H1 (cell line): Measurements from ENCODE around the gene KLHL2. TPM values are rescaled to one million over a fixed set of nuclear protein-coding genes. Genes with fewer than 3 reads are reported as not detected.

Experiments
- CTCF ChIA-PET: fragments of 300-600 bp; sonication (Branson Sonifier 250); formaldehyde crosslinking; loops from one replicate; lab custom pipeline; 2021; ENCODE audit not compliant: partially characterized antibody; lab: Charles Lee
- POLR2A ChIA-PET: fragments of 300-600 bp; sonication (Branson Sonifier 250); formaldehyde crosslinking; loops from one replicate; lab custom pipeline; 2021; ENCODE audit warnings: inconsistent platforms; ENCODE audit not compliant: partially characterized antibody; lab: Charles Lee
- DNase-seq, 2 experiments: peaks; one replicate each; pipeline versions ENCODE4 v3.0.0 to v3.0.0-alpha.2; 2010 to 2022; ENCODE audit warnings: low spot score in 2 of 2, low read depth in 1 of 2, mixed read lengths in 1 of 2
- FAIRE-seq: peaks from 2 replicates; lab custom pipeline; 2011; peaks lifted over from hg19 to GRCh38; lab: Jason Lieb, UNC
- H2AFZ ChIP-seq: 2 replicates; pipeline ENCODE4 v1.8.1; 2012; ENCODE audit warnings: low read length, inconsistent platforms
- H2AK5ac ChIP-seq: 2 replicates; pipeline ENCODE4 v1.6.1; 2013; ENCODE audit warnings: low read depth, low read length
- H2BK120ac ChIP-seq: replicated peaks from 2 replicates; pipeline ENCODE3; 2013; ENCODE audit warnings: low read depth, low read length, inconsistent platforms
- H2BK12ac ChIP-seq: 2 replicates; pipeline ENCODE4 v1.6.1; 2013; ENCODE audit warnings: low read depth, low read length
- H2BK15ac ChIP-seq: 2 replicates; pipeline ENCODE4 v1.6.1; 2013; ENCODE audit warnings: low read length
- H2BK20ac ChIP-seq: 2 replicates; pipeline ENCODE4 v1.6.1; 2013; ENCODE audit warnings: low read length
- H2BK5ac ChIP-seq: 2 replicates; pipeline ENCODE4 v1.6.1; 2013; ENCODE audit warnings: low read depth, low read length
- H3K14ac ChIP-seq: 2 replicates; pipeline ENCODE4 v1.6.1; 2013; ENCODE audit warnings: inconsistent platforms; ENCODE audit not compliant: insufficient read length
- H3K18ac ChIP-seq: 2 replicates; pipeline ENCODE4 v1.6.1; 2013; ENCODE audit warnings: low read length; ENCODE audit errors: extremely low read depth
- H3K23ac ChIP-seq: 2 replicates; pipeline ENCODE4 v1.6.1; 2013; ENCODE audit warnings: inconsistent platforms; ENCODE audit not compliant: insufficient read length
- H3K23me2 ChIP-seq: 2 replicates; pipeline ENCODE4 v1.6.1; 2013; ENCODE audit warnings: low read depth, low read length
- H3K27ac ChIP-seq: 2 replicates; pipeline ENCODE4 v1.6.1; 2011; ENCODE audit warnings: low read depth, low read length, inconsistent platforms
- H3K27me3 ChIP-seq, 4 experiments: replicated peaks in 1 of 4; 1 replicate in 1 of 4; 2 replicates in 3 of 4; pipeline versions ENCODE4 v1.6.1 to v1.8.1; 2011 to 2013; ENCODE audit warnings: low read length in 3 of 4, mild to moderate bottlenecking in 3 of 4, inconsistent platforms in 2 of 4, mixed read lengths in 2 of 4, moderate library complexity in 1 of 4; ENCODE audit not compliant: control insufficient read depth in 3 of 4, insufficient read depth in 3 of 4; ENCODE audit errors: extremely low read depth in 1 of 4
- H3K36me3 ChIP-seq, 4 experiments: 2 replicates each; pipeline versions ENCODE4 v1.6.1 to v1.8.1; 2011 to 2013; ENCODE audit warnings: mild to moderate bottlenecking in 4 of 4, low read length in 3 of 4, moderate library complexity in 2 of 4, control low read depth in 1 of 4, inconsistent platforms in 1 of 4; ENCODE audit not compliant: insufficient read depth in 4 of 4, control insufficient read depth in 2 of 4
- H3K4ac ChIP-seq: replicated peaks from 2 replicates; pipeline ENCODE3; 2013; ENCODE audit warnings: low read length, low read depth, mixed read lengths, inconsistent platforms; ENCODE audit not compliant: insufficient read length
- H3K4me1 ChIP-seq, 4 experiments: replicated peaks in 1 of 4; 1 replicate in 1 of 4; 2 replicates in 3 of 4; pipeline versions ENCODE4 v1.6.1 to v1.8.1; 2011 to 2013; ENCODE audit warnings: low read length in 3 of 4, inconsistent platforms in 2 of 4, mixed read lengths in 1 of 4; ENCODE audit not compliant: insufficient read depth in 4 of 4, control insufficient read depth in 3 of 4
- H3K4me2 ChIP-seq, 2 experiments: 2 replicates each; pipeline versions ENCODE4 v1.6.1 to v1.8.1; 2011 to 2013; ENCODE audit warnings: low read depth in 2 of 2, low read length in 2 of 2, control low read depth in 1 of 2, inconsistent platforms in 1 of 2, mild to moderate bottlenecking in 1 of 2; ENCODE audit not compliant: insufficient read depth in 1 of 2
- H3K4me3 ChIP-seq, 4 experiments: fragments of 200-600, 300-600 bp in 1 of 4; sonication (generic), shearing (Covaris generic), sonication (Bioruptor Twin) in 1 of 4; 2 replicates each; pipeline versions ENCODE4 v1.5.1 to v1.8.1; 2011 to 2016; ENCODE audit warnings: low read length in 4 of 4, low read depth in 3 of 4, control low read depth in 2 of 4, inconsistent platforms in 2 of 4, mild to moderate bottlenecking in 2 of 4, mixed read lengths in 1 of 4, moderate library complexity in 1 of 4; ENCODE audit not compliant: insufficient read depth in 2 of 4; ENCODE audit errors: extremely low read depth in 1 of 4
- H3K56ac ChIP-seq: replicated peaks from 2 replicates; pipeline ENCODE3; 2013; ENCODE audit warnings: low read depth, mild to moderate bottlenecking, mixed read lengths, low read length, inconsistent platforms; ENCODE audit not compliant: insufficient read length
- H3K79me1 ChIP-seq: 2 replicates; pipeline ENCODE4 v1.6.1; 2013; ENCODE audit warnings: low read depth, low read length, control low read depth
- H3K79me2 ChIP-seq, 2 experiments: 2 replicates each; pipeline versions ENCODE4 v1.6.1 to v1.8.1; 2012 to 2013; ENCODE audit warnings: low read length in 2 of 2, mild to moderate bottlenecking in 2 of 2, inconsistent platforms in 1 of 2; ENCODE audit not compliant: insufficient read depth in 2 of 2, control insufficient read depth in 1 of 2
- H3K9ac ChIP-seq, 4 experiments: replicated peaks in 1 of 4; 1 replicate in 1 of 4; 2 replicates in 3 of 4; pipeline versions ENCODE4 v1.6.1 to v1.8.1; 2011 to 2013; ENCODE audit warnings: low read depth in 3 of 4, low read length in 3 of 4, control low read depth in 2 of 4, mild to moderate bottlenecking in 2 of 4, moderate library complexity in 2 of 4, inconsistent platforms in 1 of 4; ENCODE audit errors: extremely low read depth in 1 of 4
- H3K9me3 ChIP-seq, 2 experiments: 2 replicates each; pipeline versions ENCODE4 v1.6.1 to v1.8.1; 2012 to 2013; ENCODE audit warnings: mild to moderate bottlenecking in 2 of 2, moderate library complexity in 2 of 2, control low read depth in 1 of 2, inconsistent platforms in 1 of 2, low read depth in 1 of 2, low read length in 1 of 2, mixed read lengths in 1 of 2; ENCODE audit not compliant: insufficient read depth in 2 of 2
- H4K20me1 ChIP-seq, 2 experiments: replicated peaks in 1 of 2; 2 replicates each; pipeline versions ENCODE3 to v1.8.1; 2011 to 2013; ENCODE audit warnings: inconsistent platforms in 2 of 2, low read length in 2 of 2, mild to moderate bottlenecking in 1 of 2; ENCODE audit not compliant: insufficient read depth in 2 of 2, control insufficient read depth in 1 of 2
- H4K5ac ChIP-seq: 2 replicates; pipeline ENCODE4 v1.6.1; 2013; ENCODE audit warnings: low read length, low read depth, mixed read lengths, inconsistent platforms; ENCODE audit not compliant: insufficient read length
- H4K8ac ChIP-seq: 2 replicates; pipeline ENCODE4 v1.8.0; 2013; ENCODE audit warnings: mild to moderate bottlenecking, moderate library complexity, low read length, inconsistent platforms; ENCODE audit not compliant: insufficient read depth; ENCODE audit errors: extremely low read depth
- H4K91ac ChIP-seq: replicated peaks from 2 replicates; pipeline ENCODE3; 2013; ENCODE audit warnings: low read length, mixed read lengths, inconsistent platforms; ENCODE audit not compliant: insufficient read length
- BACH1 ChIP-seq: IDR thresholded peaks from 2 replicates; pipeline ENCODE4 v1.6.1; 2012; ENCODE audit warnings: low read length, improper control_type of control experiment
- BCL11A ChIP-seq, 2 experiments: IDR thresholded peaks; one replicate each; pipeline ENCODE4 v1.6.1; 2011; ENCODE audit warnings: low read depth in 2 of 2, low read length in 2 of 2, mild to moderate bottlenecking in 2 of 2
- BRCA1 ChIP-seq: IDR thresholded peaks from 2 replicates; pipeline ENCODE4 v1.6.1; 2012; ENCODE audit warnings: low read depth, low read length, improper control_type of control experiment
- FOSL1 ChIP-seq: IDR thresholded peaks from 2 replicates; pipeline ENCODE4 v1.6.1; 2011; ENCODE audit warnings: mild to moderate bottlenecking, low read depth, low read length, moderate library complexity; ENCODE audit not compliant: insufficient read depth
- HDAC6 ChIP-seq: IDR thresholded peaks from one replicate; pipeline ENCODE4 v1.7.1; 2012; ENCODE audit warnings: low read depth, mild to moderate bottlenecking, inconsistent platforms, low read length, moderate library complexity
- JUN ChIP-seq: IDR thresholded peaks from 2 replicates; pipeline ENCODE4 v1.6.1; 2011; ENCODE audit warnings: low read depth, mild to moderate bottlenecking, improper control_type of control experiment, low read length
- JUND ChIP-seq: IDR thresholded peaks from 2 replicates; pipeline ENCODE4 v1.6.1; 2011; ENCODE audit warnings: mild to moderate bottlenecking, improper control_type of control experiment, low read length
- POLR2A ChIP-seq, 2 experiments: IDR thresholded peaks; 1 replicate in 1 of 2; 2 replicates in 1 of 2; pipeline ENCODE4 v1.6.1; 2011; ENCODE audit warnings: low read depth in 2 of 2, low read length in 2 of 2, mild to moderate bottlenecking in 2 of 2; ENCODE audit errors: control extremely low read depth in 1 of 2
- POU5F1 ChIP-seq: IDR thresholded peaks from 2 replicates; pipeline ENCODE4 v1.6.1; 2011; ENCODE audit warnings: low read depth, mild to moderate bottlenecking, low read length, moderate library complexity
- RAD21 ChIP-seq, 2 experiments: IDR thresholded peaks in 1 of 2; conservative IDR thresholded peaks in 1 of 2; 2 replicates each; pipeline ENCODE4 v1.6.1; 2011; ENCODE audit warnings: low read depth in 2 of 2, low read length in 2 of 2, improper control_type of control experiment in 1 of 2, inconsistent platforms in 1 of 2, mild to moderate bottlenecking in 1 of 2, moderate library complexity in 1 of 2
- SRF ChIP-seq: IDR thresholded peaks from 2 replicates; pipeline ENCODE4 v1.6.1; 2011; ENCODE audit warnings: mild to moderate bottlenecking, low read depth, low read length, moderate library complexity
- YY1 ChIP-seq: IDR thresholded peaks from 2 replicates; pipeline ENCODE4 v1.6.1; 2011; ENCODE audit warnings: low read depth, mild to moderate bottlenecking, low read length
- WGBS, 2 experiments: shearing (Covaris generic) in 1 of 2; methylation state at CpG; one replicate each; pipeline versions ENCODE4 v1.1.6 to v1.1.7; 2013 to 2015; ENCODE audit warnings: low lambda C conversion rate in 2 of 2, mixed read lengths in 2 of 2, inconsistent platforms in 1 of 2, low coverage in 1 of 2, missing lambda C conversion rate in 1 of 2; ENCODE audit not compliant: insufficient replicate concordance in 2 of 2, insufficient coverage in 1 of 2, insufficient read length in 1 of 2; ENCODE audit errors: extremely low coverage in 1 of 2, missing lambda C conversion rate in 1 of 2; 5-methylcytosine and 5-hydroxymethylcytosine counted together
- polyA plus RNA-seq, 7 experiments: library from polyadenylated mRNA; depleted of rRNA in 3 of 7; stranded (reverse) in 5 of 7; unstranded in 2 of 7; fragments of >200 nt in 5 of 7; fragments of 200-250 nt in 2 of 7; gene quantifications; 1 replicate in 5 of 7; 2 replicates in 1 of 7; 4 replicates in 1 of 7; pipeline versions ENCODE4 v1.2.1 to v1.2.3, GENCODE V29; 2011 to 2013; ENCODE audit warnings: missing spikeins in 2 of 7, mixed read lengths in 2 of 7
- total RNA-seq: library from RNA; stranded (reverse); fragmentation: NEBNext Ultra II Directional; extraction: Animal tissue kit (Norgen Biotek cat#: 25700); gene quantifications from 2 replicates; pipeline ENCODE4 v1.2.1, GENCODE V29; 2021
- TF ChIP-seq, protein P1 (sequence below), 3 experiments: IDR thresholded peaks; 1 replicate in 2 of 3; 2 replicates in 1 of 3; pipeline versions ENCODE4 v1.5.1 to v1.6.1; 2011; ENCODE audit warnings: low read length in 3 of 3, mild to moderate bottlenecking in 3 of 3, inconsistent platforms in 2 of 3, low read depth in 1 of 3, moderate library complexity in 1 of 3; ENCODE audit not compliant: insufficient read depth in 1 of 3; ENCODE audit errors: control extremely low read depth in 1 of 3

KLHL2 gene
- total and polyA plus RNA-seq, 2 of the 8 experiments (the other 6 are each of a cell fraction or from before 2014, with no cell fraction given) = 5.2 to 12.0 TPM

DNA sequence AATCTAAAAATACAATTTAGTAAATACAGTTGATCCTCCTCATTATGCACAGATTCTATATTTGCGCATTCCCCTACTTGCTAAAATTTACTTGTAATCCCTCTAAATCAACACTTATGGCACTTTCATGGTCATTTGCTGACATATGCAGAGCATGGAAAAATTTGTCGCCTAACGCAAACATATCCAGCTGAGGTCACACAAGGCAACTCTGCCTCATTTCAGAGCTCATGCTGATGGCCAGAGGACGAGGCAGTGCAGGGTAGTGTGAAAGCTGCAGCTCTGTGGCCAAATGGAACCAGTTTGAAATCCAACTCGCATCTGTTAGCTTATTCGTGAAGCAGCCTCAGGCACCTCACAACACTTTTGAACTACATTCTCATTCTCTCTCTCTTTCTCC, 39.7 kb upstream of the KLHL2 start:
- no peak overlapping the region for H3K14ac ChIP-seq

More for the DNA sequence above, 39.7 kb upstream of the KLHL2 start:
- H3K23ac ChIP-seq = no peak overlapping the region
- H3K18ac ChIP-seq = no peak overlapping the region
- H2AK5ac ChIP-seq = no peak overlapping the region
- TF ChIP-seq JUN = no peak
- no peak for TF ChIP-seq BCL11A (IDR thresholded peaks at IDR 0.05; ENCODE audit: low read depth in 2 of 2, low read length in 2 of 2)
- no peak for TF ChIP-seq BACH1
- TF ChIP-seq FOSL1 = no peak
- TF ChIP-seq, protein P1, sequence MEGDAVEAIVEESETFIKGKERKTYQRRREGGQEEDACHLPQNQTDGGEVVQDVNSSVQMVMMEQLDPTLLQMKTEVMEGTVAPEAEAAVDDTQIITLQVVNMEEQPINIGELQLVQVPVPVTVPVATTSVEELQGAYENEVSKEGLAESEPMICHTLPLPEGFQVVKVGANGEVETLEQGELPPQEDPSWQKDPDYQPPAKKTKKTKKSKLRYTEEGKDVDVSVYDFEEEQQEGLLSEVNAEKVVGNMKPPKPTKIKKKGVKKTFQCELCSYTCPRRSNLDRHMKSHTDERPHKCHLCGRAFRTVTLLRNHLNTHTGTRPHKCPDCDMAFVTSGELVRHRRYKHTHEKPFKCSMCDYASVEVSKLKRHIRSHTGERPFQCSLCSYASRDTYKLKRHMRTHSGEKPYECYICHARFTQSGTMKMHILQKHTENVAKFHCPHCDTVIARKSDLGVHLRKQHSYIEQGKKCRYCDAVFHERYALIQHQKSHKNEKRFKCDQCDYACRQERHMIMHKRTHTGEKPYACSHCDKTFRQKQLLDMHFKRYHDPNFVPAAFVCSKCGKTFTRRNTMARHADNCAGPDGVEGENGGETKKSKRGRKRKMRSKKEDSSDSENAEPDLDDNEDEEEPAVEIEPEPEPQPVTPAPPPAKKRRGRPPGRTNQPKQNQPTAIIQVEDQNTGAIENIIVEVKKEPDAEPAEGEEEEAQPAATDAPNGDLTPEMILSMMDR (IDR thresholded peaks at IDR 0.05; ENCODE audit: control extremely low read depth in 1 of 3, insufficient read depth in 1 of 3, low read depth in 1 of 3, low read length in 3 of 3) = no peak
- TF ChIP-seq POU5F1 = no peak
- no peak for TF ChIP-seq POLR2A (IDR thresholded peaks at IDR 0.05; ENCODE audit: control extremely low read depth in 1 of 2, low read depth in 2 of 2, low read length in 2 of 2)
- TF ChIP-seq YY1 = no peak
- no peak for TF ChIP-seq HDAC6
- TF ChIP-seq BRCA1 = no peak
- no peak for TF ChIP-seq RAD21 (IDR thresholded peaks at IDR 0.05 in 1 of 2, conservative IDR thresholded peaks at IDR 0.05 in 1 of 2; ENCODE audit: low read depth in 2 of 2, low read length in 2 of 2)
- TF ChIP-seq JUND = no peak
- no peak for TF ChIP-seq SRF
- no peak overlapping the region for H3K9ac ChIP-seq
- H2BK12ac ChIP-seq = no peak overlapping the region
- no peaks in the 10 kb centered on the region for H3K27me3 ChIP-seq
- DNase-seq (no peak), FAIRE-seq (no peak)
- no peak overlapping the region for H2BK20ac ChIP-seq
- 85% methylated on average over 6 of the region's 6 CpGs; no CpG with 5 or more reads in 1 of the 2 experiments for WGBS, 2 experiments
- no peak overlapping the region for H2AFZ ChIP-seq
- CTCF ChIA-PET = interaction anchor here (0.6 kb wide), 1 partner anchor 29 kb away, joined by 3 read pairs; no protein-coding TSS in a partner anchor
- no peak overlapping the region for H3K4ac ChIP-seq
- no peak overlapping the region for H4K5ac ChIP-seq
- POLR2A ChIA-PET = no interaction called here
- H3K36me3 ChIP-seq = no peaks in the 10 kb centered on the region
- no peak overlapping the region for H3K4me3 ChIP-seq
- H3K56ac ChIP-seq = no peak overlapping the region
- H4K91ac ChIP-seq = no peak overlapping the region
- H4K20me1 ChIP-seq = no peaks in the 10 kb centered on the region
- H2BK120ac ChIP-seq = no peak overlapping the region
- H3K79me2 ChIP-seq = no peaks in the 10 kb centered on the region
- H3K4me2 ChIP-seq = no peak overlapping the region
- H3K9me3 ChIP-seq = no peaks in the 10 kb centered on the region
- no peak overlapping the region for H2BK15ac ChIP-seq
- no peak overlapping the region for H4K8ac ChIP-seq
- no peak overlapping the region for H2BK5ac ChIP-seq
- H3K23me2 ChIP-seq = no peaks in the 10 kb centered on the region; the same call in 1 of the 2 replicates
- H3K27ac ChIP-seq = no peak overlapping the region
- no peaks in the 10 kb centered on the region for H3K79me1 ChIP-seq
- no peaks in the 10 kb centered on the region for H3K4me1 ChIP-seq
